Bronchial epithelial cell (primary cell): ENCODE measurements around the gene METTL3. TPM values are rescaled to one million over a fixed set of nuclear protein-coding genes. Genes with fewer than 3 reads are reported as not detected.

Experiments used
- DNase-seq: peaks from one replicate; pipeline ENCODE4 v3.0.0-alpha.2; 2010; ENCODE audit warnings: low read depth
- FAIRE-seq: peaks from 2 replicates; lab custom pipeline; 2011; peaks lifted over from hg19 to GRCh38; lab: Jason Lieb, UNC
- H3K27me3 ChIP-seq: 2 replicates; pipeline ENCODE4 v1.5.1; 2011; ENCODE audit warnings: low read length; ENCODE audit not compliant: control insufficient read depth, insufficient read depth
- H3K36me3 ChIP-seq: 2 replicates; pipeline ENCODE4 v1.5.1; 2011; ENCODE audit warnings: low read length; ENCODE audit not compliant: control insufficient read depth, insufficient read depth
- H3K4me3 ChIP-seq: 2 replicates; pipeline ENCODE4 v1.5.1; 2011; ENCODE audit warnings: mild to moderate bottlenecking, low read depth, low read length, control low read depth
- CTCF ChIP-seq: IDR thresholded peaks from 2 replicates; pipeline ENCODE4 v1.5.1; 2011; ENCODE audit warnings: mild to moderate bottlenecking, moderate library complexity, low read length, control low read depth, inconsistent platforms; ENCODE audit not compliant: insufficient read depth, severe bottlenecking
- total RNA-seq: library from RNA; depleted of rRNA; stranded (reverse); fragments of >200 nt; gene quantifications from 2 replicates; pipeline ENCODE4 v1.2.1, GENCODE V29; 2014

Gene METTL3
- total RNA-seq, 1 donor from 2014 or later, result 53.2 TPM

- DNase-seq, result no peak
- FAIRE-seq, result no peak
- no peaks in the 10 kb centered on the region for H3K27me3 ChIP-seq
- H3K4me3 ChIP-seq, result no peak overlapping the region
- peaks cover 13% of the 10 kb centered on the region for H3K36me3 ChIP-seq
- no peak for TF ChIP-seq CTCF
These were observed 9.6 kb downstream of the METTL3 start for GRCh38 chr14:21501568-21501967.

DNA sequence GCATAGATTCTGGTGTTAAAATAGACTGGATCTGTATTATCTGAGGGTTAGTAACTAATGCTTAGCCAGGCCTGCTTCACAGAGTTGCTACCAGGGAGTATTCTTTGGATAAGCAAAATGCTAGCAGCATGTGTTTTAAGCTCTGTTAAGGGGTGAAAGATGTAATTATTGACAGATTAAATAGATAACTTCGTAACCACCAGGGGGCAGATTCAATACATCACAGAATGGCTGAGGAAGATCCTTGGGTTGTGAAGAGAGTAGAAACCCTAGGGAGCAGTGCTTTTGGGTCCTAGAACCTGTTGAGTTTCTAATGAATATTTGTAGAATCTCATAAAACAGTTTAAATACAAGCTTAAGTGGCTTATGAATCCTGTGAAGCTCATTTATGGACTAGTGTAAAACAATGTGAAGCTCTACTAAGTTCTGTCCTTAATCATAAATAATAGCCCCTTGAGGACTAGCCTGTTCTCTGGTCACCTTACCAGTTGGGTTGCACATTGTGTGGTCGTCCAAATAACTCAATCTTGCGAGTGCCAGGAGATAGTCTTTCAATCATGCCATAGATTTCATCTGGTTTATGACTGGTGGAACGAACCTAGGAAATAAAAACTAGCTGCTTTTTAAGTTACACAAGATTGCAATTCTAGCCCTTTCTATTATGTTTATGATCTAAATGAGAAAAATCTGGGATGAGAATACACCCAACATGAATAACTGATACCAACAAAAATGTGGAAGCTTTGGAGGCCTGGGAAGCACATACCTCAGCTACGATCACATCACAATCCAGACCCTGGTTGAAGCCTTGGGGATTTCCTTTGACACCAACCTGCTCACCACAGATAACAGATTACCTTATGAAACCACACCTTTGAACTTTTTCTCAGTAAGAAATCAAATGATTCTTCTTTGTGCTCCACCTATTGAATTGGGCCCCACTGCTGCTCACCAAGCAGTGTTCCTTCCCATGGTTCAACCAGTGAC, 12.3 kb downstream of the METTL3 start:
- TF ChIP-seq CTCF, result peak; percentile 45
- peaks cover 17% of the 10 kb centered on the region for H3K36me3 ChIP-seq
- DNase-seq (peak; percentile 47), FAIRE-seq (no peak)
- H3K4me3 ChIP-seq, result no peak overlapping the region
- no peaks in the 10 kb centered on the region for H3K27me3 ChIP-seq

DNA sequence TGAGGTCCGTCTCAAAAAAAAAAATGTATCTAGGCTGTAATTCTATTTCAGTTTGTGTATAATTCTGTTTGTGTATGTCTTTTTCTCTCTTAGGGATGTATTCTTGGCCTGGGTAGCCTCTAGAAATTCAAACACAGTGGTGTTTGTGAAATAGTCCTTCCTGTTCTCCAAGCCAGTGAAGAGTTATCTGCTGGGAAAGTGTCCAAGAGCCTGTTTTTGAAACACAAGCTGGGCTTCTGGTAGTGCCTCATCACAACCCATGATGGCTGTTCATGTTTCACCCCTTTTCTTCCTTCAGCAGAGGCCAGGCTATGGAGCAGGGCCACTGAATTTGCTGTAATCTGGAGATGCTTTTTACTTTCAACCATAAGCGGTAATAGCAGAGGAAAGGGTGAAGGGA, 14.7 kb downstream of the METTL3 start:
- no peaks in the 10 kb centered on the region for H3K27me3 ChIP-seq
- H3K36me3 ChIP-seq, result peaks cover 12% of the 10 kb centered on the region
- TF ChIP-seq CTCF, result no peak
- DNase-seq (no peak), FAIRE-seq (no peak)
- no peak overlapping the region for H3K4me3 ChIP-seq

DNA sequence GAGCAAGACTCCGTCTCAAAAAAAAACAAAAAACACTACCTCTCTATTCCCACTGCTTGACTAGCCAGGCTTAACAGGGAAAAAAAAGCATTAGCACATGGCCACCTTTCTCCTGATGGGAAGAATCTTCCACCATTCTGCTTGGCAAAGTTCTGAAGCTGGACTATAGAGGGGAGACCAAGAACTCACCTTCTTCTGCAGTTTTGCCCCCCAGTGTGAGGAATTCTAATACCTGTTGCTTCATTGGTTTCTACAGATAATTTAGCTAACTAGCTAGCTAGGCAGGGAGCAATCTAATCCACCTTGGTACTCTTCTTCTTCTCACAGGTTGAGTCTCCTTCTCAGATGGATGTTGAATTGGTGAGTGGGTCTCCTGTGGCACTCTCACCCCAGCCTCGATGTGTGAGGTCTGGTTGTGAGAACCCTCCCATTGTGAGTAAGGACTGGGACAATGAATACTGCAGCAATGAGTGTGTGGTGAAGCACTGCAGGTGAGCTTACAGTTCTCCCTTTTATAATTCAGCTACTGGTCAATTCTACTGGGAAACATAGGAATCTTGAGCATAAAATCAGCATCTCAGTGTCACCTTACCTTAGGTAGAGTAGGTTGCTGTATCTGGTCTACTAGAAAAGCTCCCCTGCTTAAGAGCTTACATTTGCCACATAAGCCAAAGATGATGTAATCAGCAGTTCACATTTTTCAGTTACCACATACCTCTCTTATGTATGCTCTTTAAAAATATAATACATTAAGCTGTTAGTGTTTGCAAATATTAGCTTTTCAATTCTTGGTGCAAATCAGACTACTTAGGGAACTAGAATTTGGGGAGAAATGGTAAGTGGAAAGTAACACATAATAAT, 16.0 kb downstream of the METTL3 start:
- FAIRE-seq (peak; percentile 85), DNase-seq (no peak)
- no peak for TF ChIP-seq CTCF
- peaks cover 12% of the 10 kb centered on the region for H3K36me3 ChIP-seq
- no peaks in the 10 kb centered on the region for H3K27me3 ChIP-seq
- H3K4me3 ChIP-seq, result no peak overlapping the region

DNA sequence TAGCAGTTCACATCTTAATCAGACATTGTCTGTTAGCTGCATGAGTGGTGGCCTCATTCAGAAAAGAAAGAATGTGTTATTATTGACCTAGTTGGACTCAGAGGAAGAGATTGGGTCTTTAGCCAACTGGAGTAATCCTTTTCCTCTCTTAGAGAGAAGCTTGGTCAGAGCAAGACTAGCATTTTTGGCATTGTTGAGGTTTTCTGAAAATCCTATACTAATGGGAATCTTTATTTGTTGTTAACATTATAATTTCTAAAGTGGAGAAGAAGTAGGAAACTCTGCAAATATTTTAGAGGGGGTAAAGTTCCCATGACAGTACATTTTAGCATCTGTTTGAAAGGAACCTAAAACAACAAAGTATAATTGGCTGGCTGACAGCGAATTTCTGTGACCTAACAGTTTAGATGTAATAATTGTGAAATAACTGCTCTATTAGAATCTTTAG, 24.5 kb downstream of the METTL3 start:
- TF ChIP-seq CTCF, result no peak
- Histone ChIP-seq H3K36me3 (peaks cover 9% of the 10 kb centered on the region), H3K4me3 (no peak overlapping the region), H3K27me3 (no peaks in the 10 kb centered on the region)
- FAIRE-seq (no peak), DNase-seq (no peak)
